Stimulated activated CD4-positive, alpha-beta T cell treated with anti-CD3 and anti-CD28 coated beads, Interleukin-4, amount 100 ng/mL, for 48 hours (primary cell): ENCODE measurements around the gene PTK7.
"Not testable (repeated sequence)": the region's sequence is repeated elsewhere in the genome, so short reads cannot be mapped to it uniquely, and the experiment has no call there.

ENCODE experiments used
- DNase-seq, 2 donors: peaks; one replicate each; pipeline ENCODE4 v3.0.0-alpha.2; 2020; ENCODE audit warnings: low read depth in 2 of 2

The PTK7 gene

GRCh38 chr6:43075670-43076463 is at the start of gene PTK7:
Gene PTK7, plus strand, starts transcription at chr6:43076314. Its CDS starts 175 bp downstream, at chr6:43076489.
- no peak for DNase-seq

DNA sequence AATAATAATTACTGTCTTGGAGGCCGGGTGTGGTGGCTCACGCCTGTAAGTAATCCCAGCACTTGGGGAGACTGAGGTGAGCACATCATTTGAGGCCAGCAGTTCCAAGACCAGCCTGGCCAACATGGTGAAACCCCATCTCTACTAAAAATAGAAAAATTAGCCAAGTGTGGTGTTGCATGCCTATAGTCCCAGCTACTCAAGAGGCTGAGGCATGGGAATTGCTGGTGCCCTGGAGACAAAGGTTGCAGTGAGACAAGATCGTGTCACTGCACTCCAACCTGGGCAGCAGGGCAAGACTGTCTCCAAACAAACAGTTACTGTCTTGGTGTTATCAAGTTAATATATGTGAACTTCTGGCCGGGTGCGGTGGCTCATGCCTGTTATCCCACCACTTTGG is 49.7 kb upstream of the PTK7 start:
- DNase-seq, result no peak

- no peak for DNase-seq
Observed at GRCh38 chr6:43029120-43029519, 47.0 kb upstream of the PTK7 start.

DNA sequence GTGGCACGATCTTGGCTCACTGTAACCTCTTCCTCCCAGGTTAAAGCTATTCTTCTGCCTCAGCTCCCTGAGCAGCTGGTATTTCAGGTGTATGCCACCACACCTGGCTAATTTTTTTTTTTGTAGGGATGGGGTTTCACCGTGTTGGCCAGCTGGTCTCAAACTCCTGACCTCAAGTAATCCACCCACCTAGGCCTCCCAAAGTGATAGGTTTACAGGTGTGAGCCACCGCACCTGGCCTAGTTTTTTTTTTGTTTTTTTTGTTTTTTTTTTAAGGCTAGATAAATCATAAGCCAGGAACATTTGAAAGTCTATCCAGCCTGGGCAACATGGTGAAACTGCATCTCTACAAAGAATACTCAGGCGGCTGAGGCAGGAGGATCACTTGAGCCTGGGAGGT is 43.8 kb upstream of the PTK7 start:
- DNase-seq, result no peak

- no peak for DNase-seq
Observed at GRCh38 chr6:43033496-43034189, 42.5 kb upstream of the PTK7 start.

DNA sequence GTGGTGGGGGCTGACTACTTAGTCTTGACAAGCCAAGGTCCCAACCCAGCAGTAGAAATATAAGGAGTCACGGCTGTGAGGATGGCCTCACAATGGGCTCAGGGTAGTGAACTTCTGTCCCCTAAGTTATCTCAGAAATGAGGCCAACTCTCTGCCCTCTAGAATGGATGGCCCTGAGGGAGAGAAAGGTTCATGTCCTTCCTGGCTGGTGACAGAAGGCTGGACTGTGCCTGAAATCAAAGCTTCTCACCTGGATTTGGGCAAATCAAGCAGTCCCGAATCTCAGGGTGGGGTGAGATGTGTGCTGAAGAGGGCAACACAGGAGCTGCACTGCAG is 42.0 kb upstream of the PTK7 start:
- DNase-seq, result no peak

DNA sequence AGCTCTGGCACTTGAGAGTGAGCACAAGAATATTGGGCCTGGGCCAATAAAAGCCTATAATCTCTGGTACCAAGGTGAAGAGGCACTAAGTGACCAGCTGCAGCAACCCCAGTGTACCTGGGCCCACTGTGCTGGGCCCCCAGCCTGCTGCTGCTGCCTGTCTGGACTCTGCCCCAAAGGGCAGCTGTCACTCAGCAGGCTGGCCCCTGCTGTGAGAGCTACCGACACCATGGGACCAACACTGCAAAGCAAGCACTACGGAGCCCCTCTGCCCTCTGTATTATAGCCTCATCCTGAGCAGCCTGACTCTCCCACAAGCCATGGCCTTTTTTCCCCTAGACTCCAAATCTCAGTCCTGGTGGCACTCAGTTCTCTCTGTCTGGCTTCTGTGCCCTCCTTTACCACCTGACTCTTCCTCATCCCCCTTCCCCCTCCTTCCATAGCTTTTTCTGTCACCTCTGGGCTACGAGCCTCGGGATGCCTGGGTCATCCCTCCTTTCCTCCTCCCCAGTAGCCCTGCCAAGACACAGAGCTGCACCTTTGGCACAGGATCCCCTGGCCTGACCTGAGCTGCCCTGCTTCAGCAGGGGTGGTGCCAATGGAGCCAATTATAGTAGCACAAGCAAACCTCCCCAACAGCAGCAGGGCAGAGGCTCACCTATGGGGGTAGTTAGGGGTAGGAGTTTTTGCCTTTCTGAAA is 40.5 kb upstream of the PTK7 start:
- DNase-seq, result no peak

DNA sequence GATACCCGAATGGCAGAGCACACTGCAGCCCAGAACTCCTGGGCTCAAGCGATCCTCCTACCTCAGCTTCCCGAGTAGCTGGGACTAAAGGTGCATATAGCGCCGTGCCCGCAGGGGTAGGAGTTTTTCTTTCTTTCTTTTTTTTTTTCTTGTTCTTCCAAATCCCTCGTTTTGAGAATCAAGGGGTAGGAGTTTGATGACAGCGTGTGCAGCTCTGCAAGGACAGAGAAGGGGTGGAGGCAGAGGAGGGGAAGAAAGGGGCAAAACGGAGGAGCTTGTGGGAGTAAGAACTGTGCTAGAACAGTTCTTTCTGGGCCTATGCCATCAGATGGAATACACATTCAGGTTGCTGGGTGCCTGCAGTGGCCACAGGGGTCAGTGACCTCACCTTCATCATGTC is 39.4 kb upstream of the PTK7 start:
- no peak for DNase-seq

DNA sequence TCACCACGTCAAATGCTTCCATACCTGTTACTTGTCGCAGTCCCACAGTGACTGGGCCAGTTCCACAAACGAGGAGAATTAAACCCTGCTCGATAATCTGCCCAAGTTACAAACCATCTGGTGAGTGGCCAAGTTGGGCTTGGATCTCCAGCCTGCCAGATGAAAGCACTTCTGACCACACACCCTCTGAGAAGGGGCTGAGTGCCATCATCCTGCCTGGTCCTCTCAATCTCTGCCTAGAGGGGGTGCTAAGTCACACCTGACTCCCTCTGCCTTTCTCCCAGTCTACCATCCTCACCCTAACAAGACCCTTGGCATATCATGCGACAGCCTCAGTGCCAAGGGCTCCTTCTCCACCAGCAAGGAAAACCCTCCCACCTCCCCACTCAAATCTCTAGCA is 38.9 kb upstream of the PTK7 start:
- no peak for DNase-seq

DNA sequence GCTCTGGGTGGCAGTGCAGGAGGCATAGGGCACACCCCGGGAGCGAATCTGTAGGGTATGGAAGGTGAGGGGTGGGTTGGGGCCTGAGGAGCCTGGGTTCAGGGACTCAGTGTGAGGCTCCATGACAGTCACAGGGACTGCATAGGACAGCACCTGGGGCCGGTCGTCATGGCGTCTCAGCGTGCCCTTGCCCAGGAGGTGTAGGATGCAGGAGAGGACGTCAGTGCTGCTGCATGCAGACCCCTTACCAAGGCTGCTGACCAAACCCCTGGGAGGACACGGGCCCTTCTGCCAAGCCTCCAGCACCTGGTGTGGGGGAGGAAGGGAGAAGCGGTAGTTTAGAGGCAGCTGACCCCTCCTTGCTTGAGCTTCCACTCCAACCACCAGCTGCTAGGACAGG is 38.4 kb upstream of the PTK7 start:
- DNase-seq, result no peak

DNA sequence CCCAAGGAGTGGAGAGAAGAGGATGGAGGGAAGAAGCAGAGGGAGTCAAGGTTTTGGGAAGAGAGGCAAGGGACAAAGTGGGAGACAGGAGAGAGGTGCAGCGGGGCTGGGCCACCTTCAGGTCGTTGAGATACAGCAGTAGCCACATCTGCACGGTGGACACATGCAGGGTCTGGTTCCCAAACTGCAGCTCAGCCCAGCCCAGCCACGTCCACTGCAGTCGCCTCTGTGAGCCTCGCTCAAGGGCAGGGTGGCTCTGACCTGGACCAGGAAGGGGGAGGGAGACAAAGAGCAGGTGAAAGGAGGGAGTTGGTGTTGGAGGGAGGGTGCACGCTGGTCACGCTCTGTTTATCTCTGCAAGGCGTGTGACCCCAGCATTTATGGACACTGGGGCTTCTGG is 37.4 kb upstream of the PTK7 start:
- DNase-seq, result no peak

- DNase-seq, result no peak
Observed at GRCh38 chr6:43040542-43041257, 35.4 kb upstream of the PTK7 start.

DNA sequence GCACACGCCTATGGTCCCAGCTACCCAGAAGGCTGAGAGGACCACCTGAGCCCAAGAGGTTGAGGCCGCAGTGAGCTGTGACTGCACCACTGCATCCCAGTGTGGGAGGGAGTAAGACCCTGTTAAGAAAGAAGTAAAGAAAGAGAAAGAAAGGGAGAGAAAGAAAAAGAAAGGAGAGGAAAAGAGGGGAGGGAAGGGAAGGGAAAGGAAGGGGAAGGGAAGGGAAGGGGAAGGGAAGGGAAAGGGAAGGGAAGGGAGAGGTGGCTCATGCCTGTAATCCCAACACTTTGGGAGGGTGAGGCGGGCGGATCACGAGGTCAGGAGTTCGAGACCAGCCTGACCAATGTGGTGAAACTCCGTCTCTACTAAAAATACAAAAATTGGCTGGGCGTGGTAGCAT is 34.6 kb upstream of the PTK7 start:
- DNase-seq, result not testable (repeated sequence)

GRCh38 chr6:43043310-43043709 is 32.8 kb upstream of the PTK7 start:
- no peak for DNase-seq

- DNase-seq, result no peak
Observed at GRCh38 chr6:43045371-43045930, 30.7 kb upstream of the PTK7 start.

GRCh38 chr6:43047998-43048397 is 28.1 kb upstream of the PTK7 start:
- DNase-seq, result no peak

GRCh38 chr6:43050981-43051380 is 25.1 kb upstream of the PTK7 start:
- no peak for DNase-seq

DNA sequence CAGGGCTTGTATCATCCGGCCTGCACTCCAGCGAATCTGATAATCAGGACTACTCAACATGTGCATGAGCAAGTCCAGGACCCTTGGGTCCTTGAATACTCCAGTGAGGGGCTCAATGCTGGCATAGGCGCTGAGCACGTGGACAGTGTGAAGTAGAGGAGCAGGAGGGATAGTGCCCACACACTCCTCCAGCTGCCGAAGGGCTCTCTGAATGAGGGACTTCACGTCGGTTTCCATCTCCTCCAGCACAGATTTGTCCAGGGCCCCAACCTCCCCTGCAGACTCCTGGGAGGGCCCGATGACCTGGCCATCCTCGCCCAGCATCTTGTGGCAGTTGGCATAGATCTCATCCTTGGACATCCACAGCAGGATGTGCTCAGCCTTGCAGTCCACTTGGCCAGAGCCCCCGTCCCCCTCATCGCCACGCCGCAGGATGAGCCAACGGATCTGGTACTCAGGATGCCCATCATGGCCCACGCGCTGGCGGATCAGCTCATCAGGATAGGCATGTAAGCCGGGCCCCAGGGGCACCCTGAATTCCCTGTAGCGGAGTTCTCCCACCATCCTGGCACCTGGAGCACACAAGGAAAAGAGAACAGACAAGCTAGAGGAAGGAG is 23.8 kb upstream of the PTK7 start:
- no peak for DNase-seq

GRCh38 chr6:43052842-43053544 is 23.1 kb upstream of the PTK7 start:
- DNase-seq, result no peak

DNA sequence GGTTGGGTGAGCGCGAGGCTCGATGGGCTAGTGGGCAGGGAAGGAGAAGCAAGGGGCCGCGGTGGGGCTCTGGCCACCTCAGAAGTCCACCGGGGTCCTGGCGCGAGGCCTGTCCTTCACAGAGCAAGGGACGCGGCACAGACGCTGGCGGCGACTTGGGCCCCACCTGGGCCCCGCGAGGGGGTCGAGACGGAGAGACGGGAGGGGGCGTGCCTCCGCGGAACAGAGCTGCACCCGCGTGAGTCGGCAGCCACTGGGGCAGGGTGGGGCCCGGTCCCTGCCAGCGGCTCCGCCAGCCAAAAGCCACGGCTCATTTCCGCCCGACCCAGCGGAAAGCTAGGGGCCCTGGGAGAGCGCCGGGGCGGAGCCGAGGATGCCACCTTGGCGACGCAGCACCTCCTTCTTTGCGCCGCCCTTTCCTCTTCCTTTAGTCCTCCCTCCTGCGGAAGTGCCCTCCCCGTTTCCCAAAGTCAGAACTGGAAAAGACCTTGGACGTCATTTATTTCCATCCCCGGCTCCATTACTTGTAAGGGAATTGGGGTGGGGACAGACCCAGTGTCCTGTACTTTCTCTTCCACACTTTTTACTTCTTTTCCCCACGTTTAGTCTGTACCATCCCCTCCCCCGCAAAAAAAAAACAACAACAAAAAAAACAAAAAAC is 22.4 kb upstream of the PTK7 start, which contains the start of gene CUL7:
Gene CUL7 (minus strand): TSS at position 307 of the 661 bp plus-strand sequence. CDS start 1,063 bp downstream, outside the sequence.
- peak; percentile 87 to 89 for DNase-seq
